HepG2 (cell line): ENCODE results near the gene ALKBH5. TPM values are rescaled to one million over a fixed set of nuclear protein-coding genes. Genes with fewer than 3 reads are reported as not detected.

Source experiments
- ATF2 ChIP-seq: sonication (generic); formaldehyde crosslinking; IDR thresholded peaks from 2 replicates; pipeline ENCODE4 v1.4.0; 2020; ENCODE audit warnings: missing genetic modification reagents
- KAT7 ChIP-seq: IDR thresholded peaks from 2 replicates; pipeline ENCODE4 v1.6.1; 2018; ENCODE audit warnings: borderline replicate concordance, missing compliant biosample characterization
- MEF2D ChIP-seq: sonication (generic); formaldehyde crosslinking; IDR thresholded peaks from 2 replicates; pipeline ENCODE4 v1.5.1; 2020; ENCODE audit warnings: mild to moderate bottlenecking, missing genetic modification reagents
- MTERF4 ChIP-seq: sonication (generic); formaldehyde crosslinking; IDR thresholded peaks from 2 replicates; pipeline ENCODE4 v1.8.0; 2023; ENCODE audit warnings: mild to moderate bottlenecking, missing genetic modification reagents
- MXI1 ChIP-seq: IDR thresholded peaks from 3 replicates; pipeline ENCODE4 v1.6.1; 2012; ENCODE audit warnings: low read depth, low read length, inconsistent platforms, borderline replicate concordance
- SIN3A ChIP-seq: IDR thresholded peaks from 2 replicates; pipeline ENCODE4 v1.6.1; 2011; ENCODE audit warnings: low read depth, mild to moderate bottlenecking, control low read depth, low read length, borderline replicate concordance
- SOX5 ChIP-seq: IDR thresholded peaks from 2 replicates; pipeline ENCODE4 v1.6.1; 2016; ENCODE audit warnings: borderline replicate concordance
- ZBTB14 ChIP-seq: sonication (generic); formaldehyde crosslinking; IDR thresholded peaks from 2 replicates; pipeline ENCODE4 v1.4.0; 2020; ENCODE audit warnings: missing genetic modification reagents
- ZFY ChIP-seq: sonication (generic); formaldehyde crosslinking; IDR thresholded peaks from 2 replicates; pipeline ENCODE4 v1.4.0; 2020; ENCODE audit warnings: missing genetic modification reagents
- ZSCAN30 ChIP-seq: sonication (generic); formaldehyde crosslinking; IDR thresholded peaks from 2 replicates; pipeline ENCODE4 v1.5.0; 2020; ENCODE audit warnings: mild to moderate bottlenecking, missing genetic modification reagents
- polyA plus RNA-seq, 8 experiments: library from polyadenylated mRNA; depleted of rRNA in 3 of 8; stranded (reverse) in 7 of 8; unstranded in 1 of 8; fragments of >200 nt; fragmentation: Illumina TruSeq in 4 of 8; extraction: Trizol in 4 of 8; gene quantifications; 2 replicates each; pipeline versions ENCODE4 v1.2.1 to v1.2.3, GENCODE V29; 2011 to 2016; ENCODE audit warnings: low read depth in 4 of 8, missing spikeins in 1 of 8, mixed read lengths in 1 of 8; ENCODE audit not compliant: insufficient read depth in 1 of 8
- total RNA-seq, 5 experiments: library from RNA; depleted of rRNA; stranded (reverse); fragments of >200 nt; fragmentation: Illumina TruSeq; extraction: Trizol; gene quantifications; 2 replicates each; pipeline ENCODE4 v1.2.3, GENCODE V29; 2016; ENCODE audit warnings: low read depth in 1 of 5
- TF ChIP-seq, protein P1 (sequence below): IDR thresholded peaks from 2 replicates; pipeline ENCODE4 v1.6.1; 2016
- TF ChIP-seq, protein P2 (sequence below): sonication (generic); formaldehyde crosslinking; IDR thresholded peaks from 2 replicates; pipeline ENCODE4 v1.8.0; 2022; ENCODE audit warnings: mild to moderate bottlenecking, missing genetic modification reagents, moderate library complexity
- TF ChIP-seq, protein P3 (sequence below): sonication (generic); formaldehyde crosslinking; IDR thresholded peaks from 2 replicates; pipeline ENCODE4 v1.4.0; 2020; ENCODE audit warnings: missing genetic modification reagents, borderline replicate concordance

ALKBH5 gene
- total and polyA plus RNA-seq, 2 of the 13 experiments (the other 11 are each of a cell fraction or from before 2014, with no cell fraction given) = 68.9 to 76.9 TPM

- peak; percentile 82 for TF ChIP-seq ZBTB14 (CRISPR knock-in tag)
- peak; percentile 63; the same call in 1 of the 2 replicates for TF ChIP-seq KAT7 (CRISPR knock-in tag)
- TF ChIP-seq MTERF4 = peak; percentile 73
- TF ChIP-seq ATF2 (CRISPR knock-in tag) = 0 out of 2 replicates have a peak, but pooled peaks have one; percentile 34
- peak; percentile 34; the same call in 1 of the 2 replicates for TF ChIP-seq SOX5 (CRISPR knock-in tag)
- peak; percentile 82 for TF ChIP-seq MEF2D (CRISPR knock-in tag)
- TF ChIP-seq, protein P1, sequence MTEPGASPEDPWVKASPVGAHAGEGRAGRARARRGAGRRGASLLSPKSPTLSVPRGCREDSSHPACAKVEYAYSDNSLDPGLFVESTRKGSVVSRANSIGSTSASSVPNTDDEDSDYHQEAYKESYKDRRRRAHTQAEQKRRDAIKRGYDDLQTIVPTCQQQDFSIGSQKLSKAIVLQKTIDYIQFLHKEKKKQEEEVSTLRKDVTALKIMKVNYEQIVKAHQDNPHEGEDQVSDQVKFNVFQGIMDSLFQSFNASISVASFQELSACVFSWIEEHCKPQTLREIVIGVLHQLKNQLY (CRISPR knock-in tag) = 0 out of 2 replicates have a peak, but pooled peaks have one; percentile 10
- TF ChIP-seq ZSCAN30 (CRISPR knock-in tag) = no peak
- TF ChIP-seq, protein P2, sequence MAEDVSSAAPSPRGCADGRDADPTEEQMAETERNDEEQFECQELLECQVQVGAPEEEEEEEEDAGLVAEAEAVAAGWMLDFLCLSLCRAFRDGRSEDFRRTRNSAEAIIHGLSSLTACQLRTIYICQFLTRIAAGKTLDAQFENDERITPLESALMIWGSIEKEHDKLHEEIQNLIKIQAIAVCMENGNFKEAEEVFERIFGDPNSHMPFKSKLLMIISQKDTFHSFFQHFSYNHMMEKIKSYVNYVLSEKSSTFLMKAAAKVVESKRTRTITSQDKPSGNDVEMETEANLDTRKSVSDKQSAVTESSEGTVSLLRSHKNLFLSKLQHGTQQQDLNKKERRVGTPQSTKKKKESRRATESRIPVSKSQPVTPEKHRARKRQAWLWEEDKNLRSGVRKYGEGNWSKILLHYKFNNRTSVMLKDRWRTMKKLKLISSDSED (CRISPR knock-in tag) = no peak
- peak; percentile 89; the same call in 2 of the 3 replicates for TF ChIP-seq MXI1
- TF ChIP-seq, protein P3, sequence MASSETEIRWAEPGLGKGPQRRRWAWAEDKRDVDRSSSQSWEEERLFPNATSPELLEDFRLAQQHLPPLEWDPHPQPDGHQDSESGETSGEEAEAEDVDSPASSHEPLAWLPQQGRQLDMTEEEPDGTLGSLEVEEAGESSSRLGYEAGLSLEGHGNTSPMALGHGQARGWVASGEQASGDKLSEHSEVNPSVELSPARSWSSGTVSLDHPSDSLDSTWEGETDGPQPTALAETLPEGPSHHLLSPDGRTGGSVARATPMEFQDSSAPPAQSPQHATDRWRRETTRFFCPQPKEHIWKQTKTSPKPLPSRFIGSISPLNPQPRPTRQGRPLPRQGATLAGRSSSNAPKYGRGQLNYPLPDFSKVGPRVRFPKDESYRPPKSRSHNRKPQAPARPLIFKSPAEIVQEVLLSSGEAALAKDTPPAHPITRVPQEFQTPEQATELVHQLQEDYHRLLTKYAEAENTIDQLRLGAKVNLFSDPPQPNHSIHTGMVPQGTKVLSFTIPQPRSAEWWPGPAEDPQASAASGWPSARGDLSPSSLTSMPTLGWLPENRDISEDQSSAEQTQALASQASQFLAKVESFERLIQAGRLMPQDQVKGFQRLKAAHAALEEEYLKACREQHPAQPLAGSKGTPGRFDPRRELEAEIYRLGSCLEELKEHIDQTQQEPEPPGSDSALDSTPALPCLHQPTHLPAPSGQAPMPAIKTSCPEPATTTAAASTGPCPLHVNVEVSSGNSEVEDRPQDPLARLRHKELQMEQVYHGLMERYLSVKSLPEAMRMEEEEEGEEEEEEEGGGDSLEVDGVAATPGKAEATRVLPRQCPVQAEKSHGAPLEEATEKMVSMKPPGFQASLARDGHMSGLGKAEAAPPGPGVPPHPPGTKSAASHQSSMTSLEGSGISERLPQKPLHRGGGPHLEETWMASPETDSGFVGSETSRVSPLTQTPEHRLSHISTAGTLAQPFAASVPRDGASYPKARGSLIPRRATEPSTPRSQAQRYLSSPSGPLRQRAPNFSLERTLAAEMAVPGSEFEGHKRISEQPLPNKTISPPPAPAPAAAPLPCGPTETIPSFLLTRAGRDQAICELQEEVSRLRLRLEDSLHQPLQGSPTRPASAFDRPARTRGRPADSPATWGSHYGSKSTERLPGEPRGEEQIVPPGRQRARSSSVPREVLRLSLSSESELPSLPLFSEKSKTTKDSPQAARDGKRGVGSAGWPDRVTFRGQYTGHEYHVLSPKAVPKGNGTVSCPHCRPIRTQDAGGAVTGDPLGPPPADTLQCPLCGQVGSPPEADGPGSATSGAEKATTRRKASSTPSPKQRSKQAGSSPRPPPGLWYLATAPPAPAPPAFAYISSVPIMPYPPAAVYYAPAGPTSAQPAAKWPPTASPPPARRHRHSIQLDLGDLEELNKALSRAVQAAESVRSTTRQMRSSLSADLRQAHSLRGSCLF (CRISPR knock-in tag) = no peak
- peak; percentile 40; the same call in 1 of the 2 replicates for TF ChIP-seq SIN3A
- TF ChIP-seq ZFY (CRISPR knock-in tag) = peak; percentile 81
Measured at GRCh38 chr17:18183334-18184142, at the start of gene ALKBH5 (continued).
